ENCODE results near the gene CABYR. TPM values are rescaled to one million over a fixed set of nuclear protein-coding genes. Genes with fewer than 3 reads are reported as not detected.

CABYR gene
- polyA plus RNA-seq, 1 of the 3 experiments (the other 2 are of a cell fraction): 15.2 TPM

GRCh38 chr18:24200494-24201290 lies 61.8 kb downstream of the CABYR start:
- ChIA-PET CTCF (no interaction called here), POLR2A (no interaction called here)
- peaks cover 3% of the 10 kb centered on the region for H3F3A ChIP-seq (replicated peaks; ENCODE audit: insufficient read depth)
- H3K4me2 ChIP-seq: no peak overlapping the region
- no peak overlapping the region for H3K27ac ChIP-seq (ENCODE audit: low read depth in 2 of 2, low read length in 1 of 2)
- no peak overlapping the region for H3K4me3 ChIP-seq (ENCODE audit: low read depth in 2 of 2, low read length in 1 of 2)
- no peaks in the 10 kb centered on the region for H3K79me2 ChIP-seq (ENCODE audit: insufficient read depth)
- H3K27me3 ChIP-seq (ENCODE audit: insufficient read depth): no peaks in the 10 kb centered on the region
- H4K20me1 ChIP-seq (ENCODE audit: insufficient read depth): no peaks in the 10 kb centered on the region
- TF ChIP-seq ZBTB33 (IDR thresholded peaks at IDR 0.05; ENCODE audit: borderline replicate concordance, low read depth): no peak
- TF ChIP-seq SMC3 (IDR thresholded peaks at IDR 0.05; ENCODE audit: low read depth, low read length): no peak
- no peak for TF ChIP-seq TAF1 (IDR thresholded peaks at IDR 0.05; ENCODE audit: borderline replicate concordance, low read depth, low read length)
- H3K9me3 ChIP-seq: no peaks in the 10 kb centered on the region
- no peaks in the 10 kb centered on the region for H3K9me2 ChIP-seq
- no peaks in the 10 kb centered on the region for H3K4me1 ChIP-seq (ENCODE audit: control insufficient read depth in 1 of 2, insufficient read depth in 2 of 2, low read depth in 1 of 2, low read length in 1 of 2)
- H2AFZ ChIP-seq (ENCODE audit: low read depth): no peak overlapping the region
- no peak overlapping the region for H3K9ac ChIP-seq
- no peaks in the 10 kb centered on the region for H3K36me3 ChIP-seq (replicated peaks in 1 of 2; ENCODE audit: control insufficient read depth in 1 of 2, insufficient read depth in 2 of 2, low read length in 1 of 2)
- no peak for DNase-seq
- 91% methylated on average over 11 of the region's 11 CpGs for WGBS (ENCODE audit: low lambda C conversion rate)

GRCh38 chr18:24201699-24202687 lies 63.1 kb downstream of the CABYR start:
- 93% methylated on average over 7 of the region's 8 CpGs for WGBS (ENCODE audit: low lambda C conversion rate)
- CTCF ChIA-PET: interaction anchor here (1.4 kb wide), 1 partner anchor 26 kb away, joined by 6 read pairs; no protein-coding TSS in a partner anchor
- POLR2A ChIA-PET: no interaction called here

More at GRCh38 chr18:24201699-24202687, 63.1 kb downstream of the CABYR start:
- H3K36me3 ChIP-seq (replicated peaks in 1 of 2; ENCODE audit: control insufficient read depth in 1 of 2, insufficient read depth in 2 of 2, low read length in 1 of 2): no peaks in the 10 kb centered on the region
- H3K27me3 ChIP-seq (ENCODE audit: insufficient read depth): no peaks in the 10 kb centered on the region
- H3K4me3 ChIP-seq (ENCODE audit: low read depth in 2 of 2, low read length in 1 of 2): no peak overlapping the region
- no peak overlapping the region for H3K27ac ChIP-seq (ENCODE audit: low read depth in 2 of 2, low read length in 1 of 2)
- no peak for TF ChIP-seq USF1 (IDR thresholded peaks at IDR 0.05; ENCODE audit: borderline replicate concordance, low read depth)
- no peak for TF ChIP-seq FOXM1 (IDR thresholded peaks at IDR 0.05; ENCODE audit: low read depth)
- TF ChIP-seq NRF1 (IDR thresholded peaks at IDR 0.05; ENCODE audit: low read depth, low read length): no peak
- TF ChIP-seq YY1 (IDR thresholded peaks at IDR 0.05; ENCODE audit: low read depth): no peak
- TF ChIP-seq ZBTB33 (IDR thresholded peaks at IDR 0.05; ENCODE audit: borderline replicate concordance, low read depth): no peak
- TF ChIP-seq CHD2 (IDR thresholded peaks at IDR 0.05; ENCODE audit: low read length, partially characterized antibody): no peak
- TF ChIP-seq TCF12 (IDR thresholded peaks at IDR 0.05): no peak
- TF ChIP-seq MAX (IDR thresholded peaks at IDR 0.05; ENCODE audit: low read depth): no peak
- no peak for TF ChIP-seq PBX3 (IDR thresholded peaks at IDR 0.05)
- TF ChIP-seq ELF1 (IDR thresholded peaks at IDR 0.05): no peak
- no peak for TF ChIP-seq MXI1 (IDR thresholded peaks at IDR 0.05; ENCODE audit: low read depth, low read length)
- no peak for TF ChIP-seq GATA2 (CRISPR knock-in tag; IDR thresholded peaks at IDR 0.05)
- no peaks in the 10 kb centered on the region for H3K9me2 ChIP-seq
- no peak for DNase-seq
- H3K4me1 ChIP-seq (ENCODE audit: control insufficient read depth in 1 of 2, insufficient read depth in 2 of 2, low read depth in 1 of 2, low read length in 1 of 2): no peaks in the 10 kb centered on the region
- H3K9me3 ChIP-seq: no peaks in the 10 kb centered on the region
- peaks cover 3% of the 10 kb centered on the region for H3F3A ChIP-seq (replicated peaks; ENCODE audit: insufficient read depth)
- no peaks in the 10 kb centered on the region for H3K79me2 ChIP-seq (ENCODE audit: insufficient read depth)
- H3K4me2 ChIP-seq: no peak overlapping the region
- H3K9ac ChIP-seq: no peak overlapping the region
- H4K20me1 ChIP-seq (ENCODE audit: insufficient read depth): no peaks in the 10 kb centered on the region
- H2AFZ ChIP-seq (ENCODE audit: low read depth): no peak overlapping the region
